HepG2 (cell line): Measurements from ENCODE around the gene HERPUD2. TPM values are rescaled to one million over a fixed set of nuclear protein-coding genes. Genes with fewer than 3 reads are reported as not detected.
A peak's percentile ranks its signal among the peaks of the same experiment; 100 is the strongest.

Experiments used
- ARID2 ChIP-seq: sonication (generic); formaldehyde crosslinking; IDR thresholded peaks from 2 replicates; pipeline ENCODE4 v1.8.1; 2022; ENCODE audit warnings: mild to moderate bottlenecking, missing genetic modification reagents, borderline replicate concordance
- DMAP1 ChIP-seq: IDR thresholded peaks from 2 replicates; pipeline ENCODE4 v1.6.1; 2016
- ERF ChIP-seq: IDR thresholded peaks from 2 replicates; pipeline ENCODE4 v1.6.1; 2018; ENCODE audit warnings: missing biosample characterization, missing genetic modification reagents
- FIP1L1 ChIP-seq: fragments of 200-400 bp; formaldehyde crosslinking; IDR thresholded peaks from 2 replicates; pipeline ENCODE4 v1.6.1; 2018; ENCODE audit warnings: low read depth, mild to moderate bottlenecking, low read length, moderate library complexity, borderline replicate concordance; ENCODE audit not compliant: insufficient read depth
- HNRNPK ChIP-seq: fragments of 200-400 bp; formaldehyde crosslinking; IDR thresholded peaks from 2 replicates; pipeline ENCODE4 v1.6.1; 2018; ENCODE audit warnings: low read length, low read depth, moderate library complexity, mild to moderate bottlenecking; ENCODE audit not compliant: poor library complexity, severe bottlenecking
- KDM1A ChIP-seq: IDR thresholded peaks from 2 replicates; pipeline ENCODE4 v1.6.1; 2016; ENCODE audit warnings: missing compliant biosample characterization
- MAZ ChIP-seq, 2 experiments: sonication (generic) in 1 of 2; formaldehyde crosslinking in 1 of 2; IDR thresholded peaks; 2 replicates each; pipeline versions ENCODE4 v1.5.0 to v1.6.1; 2012 to 2020; ENCODE audit warnings: low read depth in 2 of 2, mild to moderate bottlenecking in 2 of 2, borderline replicate concordance in 1 of 2, improper control_type of control experiment in 1 of 2, low read length in 1 of 2, missing genetic modification reagents in 1 of 2, moderate library complexity in 1 of 2
- MED13 ChIP-seq: sonication (generic); formaldehyde crosslinking; IDR thresholded peaks from 2 replicates; pipeline ENCODE4 v1.5.0; 2020; ENCODE audit warnings: missing genetic modification reagents
- MIXL1 ChIP-seq: IDR thresholded peaks from 2 replicates; pipeline ENCODE4 v1.6.1; 2016
- RBFOX2 ChIP-seq: fragments of 200-400 bp; formaldehyde crosslinking; IDR thresholded peaks from 2 replicates; pipeline ENCODE4 v1.6.1; 2017; ENCODE audit warnings: low read depth, mild to moderate bottlenecking, low read length
- RELA ChIP-seq: sonication (generic); formaldehyde crosslinking; IDR thresholded peaks from 2 replicates; pipeline ENCODE4 v1.4.0; 2020; ENCODE audit warnings: missing genetic modification reagents
- SP140L ChIP-seq: sonication (generic); formaldehyde crosslinking; IDR thresholded peaks from 2 replicates; pipeline ENCODE4 v1.4.0; 2020; ENCODE audit warnings: missing genetic modification reagents, borderline replicate concordance
- TFDP1 ChIP-seq: IDR thresholded peaks from 2 replicates; pipeline ENCODE4 v1.6.1; 2016; ENCODE audit warnings: missing compliant biosample characterization, missing genetic modification reagents, borderline replicate concordance
- ZBTB43 ChIP-seq: sonication (generic); formaldehyde crosslinking; conservative IDR thresholded peaks from 2 replicates; pipeline ENCODE4 v1.4.0; 2020; ENCODE audit warnings: missing genetic modification reagents
- ZC3H4 ChIP-seq: sonication (generic); formaldehyde crosslinking; IDR thresholded peaks from 2 replicates; pipeline ENCODE4 v1.4.0; 2020; ENCODE audit warnings: missing genetic modification reagents, borderline replicate concordance
- ZEB1 ChIP-seq: IDR thresholded peaks from 2 replicates; pipeline ENCODE4 v1.6.1; 2012; ENCODE audit warnings: mild to moderate bottlenecking, low read depth, inconsistent platforms; ENCODE audit not compliant: insufficient replicate concordance
- ZFP82 ChIP-seq: sonication (generic); formaldehyde crosslinking; IDR thresholded peaks from 2 replicates; pipeline ENCODE4 v1.5.1; 2020; ENCODE audit warnings: mild to moderate bottlenecking, missing genetic modification reagents, borderline replicate concordance
- ZKSCAN5 ChIP-seq: sonication (generic); formaldehyde crosslinking; IDR thresholded peaks from 2 replicates; pipeline ENCODE4 v1.5.1; 2020; ENCODE audit warnings: mild to moderate bottlenecking, missing genetic modification reagents
- ZNF629 ChIP-seq: sonication (generic); formaldehyde crosslinking; conservative IDR thresholded peaks from 2 replicates; pipeline ENCODE4 v1.5.0; 2020; ENCODE audit warnings: missing genetic modification reagents
- ZNF761 ChIP-seq: sonication (generic); formaldehyde crosslinking; conservative IDR thresholded peaks from 2 replicates; pipeline ENCODE4 v1.4.0; 2020; ENCODE audit warnings: mild to moderate bottlenecking, missing genetic modification reagents
- polyA plus RNA-seq, 8 experiments: library from polyadenylated mRNA; depleted of rRNA in 3 of 8; stranded (reverse) in 7 of 8; unstranded in 1 of 8; fragments of >200 nt; fragmentation: Illumina TruSeq in 4 of 8; extraction: Trizol in 4 of 8; gene quantifications; 2 replicates each; pipeline versions ENCODE4 v1.2.1 to v1.2.3, GENCODE V29; 2011 to 2016; ENCODE audit warnings: low read depth in 4 of 8, missing spikeins in 1 of 8, mixed read lengths in 1 of 8; ENCODE audit not compliant: insufficient read depth in 1 of 8
- total RNA-seq, 5 experiments: library from RNA; depleted of rRNA; stranded (reverse); fragments of >200 nt; fragmentation: Illumina TruSeq; extraction: Trizol; gene quantifications; 2 replicates each; pipeline ENCODE4 v1.2.3, GENCODE V29; 2016; ENCODE audit warnings: low read depth in 1 of 5
- TF ChIP-seq, protein P1 (sequence below): sonication (generic); formaldehyde crosslinking; IDR thresholded peaks from 2 replicates; pipeline ENCODE4 v1.4.0; 2020; ENCODE audit warnings: missing genetic modification reagents, mild to moderate bottlenecking, borderline replicate concordance
- TF ChIP-seq, protein P2 (sequence below): IDR thresholded peaks from 2 replicates; pipeline ENCODE4 v1.6.1; 2018; ENCODE audit warnings: missing genetic modification reagents, mild to moderate bottlenecking, missing compliant biosample characterization
- TF ChIP-seq, protein P3 (sequence below): sonication (generic); formaldehyde crosslinking; conservative IDR thresholded peaks from 2 replicates; pipeline ENCODE4 v1.8.0; 2022; ENCODE audit warnings: low read depth, missing genetic modification reagents

Gene HERPUD2
- total and polyA plus RNA-seq, 2 of the 13 experiments (the other 11 are each of a cell fraction or from before 2014, with no cell fraction given) = 10.7 to 38.6 TPM

GRCh38 chr7:35736725-35737124, 41.8 kb upstream of the HERPUD2 start (continued):
- TF ChIP-seq FIP1L1 = no peak
- TF ChIP-seq MED13 (CRISPR knock-in tag) = no peak
- no peak for TF ChIP-seq ZKSCAN5 (CRISPR knock-in tag)
- TF ChIP-seq HNRNPK = no peak
- no peak for TF ChIP-seq TFDP1 (CRISPR knock-in tag)
- no peak for TF ChIP-seq ZBTB43 (CRISPR knock-in tag)
- TF ChIP-seq DMAP1 (CRISPR knock-in tag) = no peak
- TF ChIP-seq ARID2 (CRISPR knock-in tag) = no peak
- TF ChIP-seq ZEB1 = peak; percentile 81
- TF ChIP-seq RBFOX2 = no peak
- TF ChIP-seq ZNF629 (CRISPR knock-in tag) = no peak
- TF ChIP-seq ZC3H4 (CRISPR knock-in tag) = no peak
- TF ChIP-seq ZFP82 (CRISPR knock-in tag) = no peak
- TF ChIP-seq MAZ (IDR thresholded peaks at IDR 0.05; ENCODE audit: borderline replicate concordance, low read depth, low read length) = no peak
- no peak for TF ChIP-seq MAZ (CRISPR knock-in tag; IDR thresholded peaks at IDR 0.05; ENCODE audit: low read depth)
- TF ChIP-seq ERF = 0 out of 2 replicates have a peak, but pooled peaks have one; percentile 36
- TF ChIP-seq, protein P1, sequence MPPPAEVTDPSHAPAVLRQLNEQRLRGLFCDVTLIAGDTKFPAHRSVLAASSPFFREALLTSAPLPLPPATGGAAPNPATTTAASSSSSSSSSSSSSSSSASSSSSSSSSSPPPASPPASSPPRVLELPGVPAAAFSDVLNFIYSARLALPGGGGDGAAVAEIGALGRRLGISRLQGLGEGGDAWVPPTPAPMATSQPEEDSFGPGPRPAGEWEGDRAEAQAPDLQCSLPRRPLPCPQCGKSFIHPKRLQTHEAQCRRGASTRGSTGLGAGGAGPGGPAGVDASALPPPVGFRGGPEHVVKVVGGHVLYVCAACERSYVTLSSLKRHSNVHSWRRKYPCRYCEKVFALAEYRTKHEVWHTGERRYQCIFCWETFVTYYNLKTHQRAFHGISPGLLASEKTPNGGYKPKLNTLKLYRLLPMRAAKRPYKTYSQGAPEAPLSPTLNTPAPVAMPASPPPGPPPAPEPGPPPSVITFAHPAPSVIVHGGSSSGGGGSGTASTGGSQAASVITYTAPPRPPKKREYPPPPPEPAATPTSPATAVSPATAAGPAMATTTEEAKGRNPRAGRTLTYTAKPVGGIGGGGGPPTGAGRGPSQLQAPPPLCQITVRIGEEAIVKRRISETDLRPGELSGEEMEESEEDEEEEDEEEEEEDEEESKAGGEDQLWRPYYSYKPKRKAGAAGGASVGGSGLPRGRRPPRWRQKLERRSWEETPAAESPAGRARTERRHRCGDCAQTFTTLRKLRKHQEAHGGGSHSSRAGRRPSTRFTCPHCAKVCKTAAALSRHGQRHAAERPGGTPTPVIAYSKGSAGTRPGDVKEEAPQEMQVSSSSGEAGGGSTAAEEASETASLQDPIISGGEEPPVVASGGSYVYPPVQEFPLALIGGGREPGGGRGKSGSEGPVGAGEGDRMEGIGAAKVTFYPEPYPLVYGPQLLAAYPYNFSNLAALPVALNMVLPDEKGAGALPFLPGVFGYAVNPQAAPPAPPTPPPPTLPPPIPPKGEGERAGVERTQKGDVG (CRISPR knock-in tag) = no peak
- TF ChIP-seq SP140L (CRISPR knock-in tag) = no peak
- TF ChIP-seq, protein P2, sequence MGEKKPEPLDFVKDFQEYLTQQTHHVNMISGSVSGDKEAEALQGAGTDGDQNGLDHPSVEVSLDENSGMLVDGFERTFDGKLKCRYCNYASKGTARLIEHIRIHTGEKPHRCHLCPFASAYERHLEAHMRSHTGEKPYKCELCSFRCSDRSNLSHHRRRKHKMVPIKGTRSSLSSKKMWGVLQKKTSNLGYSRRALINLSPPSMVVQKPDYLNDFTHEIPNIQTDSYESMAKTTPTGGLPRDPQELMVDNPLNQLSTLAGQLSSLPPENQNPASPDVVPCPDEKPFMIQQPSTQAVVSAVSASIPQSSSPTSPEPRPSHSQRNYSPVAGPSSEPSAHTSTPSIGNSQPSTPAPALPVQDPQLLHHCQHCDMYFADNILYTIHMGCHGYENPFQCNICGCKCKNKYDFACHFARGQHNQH = no peak
- TF ChIP-seq RELA (CRISPR knock-in tag) = no peak
- TF ChIP-seq MIXL1 = peak; percentile 79
- TF ChIP-seq, protein P3, sequence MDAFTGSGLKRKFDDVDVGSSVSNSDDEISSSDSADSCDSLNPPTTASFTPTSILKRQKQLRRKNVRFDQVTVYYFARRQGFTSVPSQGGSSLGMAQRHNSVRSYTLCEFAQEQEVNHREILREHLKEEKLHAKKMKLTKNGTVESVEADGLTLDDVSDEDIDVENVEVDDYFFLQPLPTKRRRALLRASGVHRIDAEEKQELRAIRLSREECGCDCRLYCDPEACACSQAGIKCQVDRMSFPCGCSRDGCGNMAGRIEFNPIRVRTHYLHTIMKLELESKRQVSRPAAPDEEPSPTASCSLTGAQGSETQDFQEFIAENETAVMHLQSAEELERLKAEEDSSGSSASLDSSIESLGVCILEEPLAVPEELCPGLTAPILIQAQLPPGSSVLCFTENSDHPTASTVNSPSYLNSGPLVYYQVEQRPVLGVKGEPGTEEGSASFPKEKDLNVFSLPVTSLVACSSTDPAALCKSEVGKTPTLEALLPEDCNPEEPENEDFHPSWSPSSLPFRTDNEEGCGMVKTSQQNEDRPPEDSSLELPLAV = no peak
- 0 out of 2 replicates have a peak, but pooled peaks have one; percentile 22 for TF ChIP-seq KDM1A (CRISPR knock-in tag)
- no peak for TF ChIP-seq ZNF761 (CRISPR knock-in tag)
